OCI-LY3 (cell line): ENCODE results near the gene UNC45A.

Experiments used
- CTCF ChIP-seq: fragments of 200-600, 300-600 bp; sonication (generic); IDR thresholded peaks from 2 replicates; pipeline ENCODE4 v1.5.1; 2014; ENCODE audit warnings: antibody characterized with exemption, low read length, low read depth
- EZH2phosphoT487 ChIP-seq: fragments of 200-600 bp; shearing (Covaris generic); IDR thresholded peaks from 2 replicates; pipeline ENCODE4 v1.6.1; 2018; ENCODE audit warnings: antibody characterized with exemption, mixed run types, low read depth

DNA sequence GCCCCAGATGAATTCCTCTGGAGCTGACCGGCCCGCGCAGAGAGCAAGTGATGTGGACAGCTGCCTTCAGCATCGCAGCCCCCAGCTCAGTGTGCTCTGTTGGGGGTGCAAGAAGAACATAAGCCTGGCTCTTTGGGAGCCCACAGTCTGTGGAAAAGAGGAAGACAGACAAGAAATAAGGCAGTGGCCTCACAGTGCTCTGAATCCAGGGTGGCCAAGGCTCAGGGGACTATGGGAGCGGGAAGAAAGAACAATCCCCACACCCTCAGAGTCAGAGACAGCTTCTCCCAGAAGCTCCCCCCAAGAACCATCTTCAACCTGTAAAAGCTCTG lies 2.5 kb upstream of the UNC45A start:
- TF ChIP-seq CTCF = no peak
- no peak for TF ChIP-seq EZH2phosphoT487
